ENCODE measurements around the gene IGFBP2. TPM values are rescaled to one million over a fixed set of nuclear protein-coding genes. Genes with fewer than 3 reads are reported as not detected.
A peak's percentile ranks its signal among the peaks of the same experiment; 100 is the strongest.

IGFBP2 gene
- total RNA-seq, 1 donor from 2014 or later = 136 TPM

GRCh38 chr2:216679658-216680024 is 46.4 kb downstream of the IGFBP2 start:
- H3K36me3 ChIP-seq = peaks cover 43% of the 10 kb centered on the region

GRCh38 chr2:216680951-216681629 is 47.9 kb downstream of the IGFBP2 start:
- peak overlapping the region; percentile 92 for H3K27ac ChIP-seq (replicated peaks)
- intact Hi-C loops (cut with micrococcal nuclease) = loop anchor here (5.0 kb wide), 1 partner anchor 831 kb away; no protein-coding TSS in a partner anchor
- no peak for TF ChIP-seq CTCF (IDR thresholded peaks at IDR 0.05; ENCODE audit: borderline replicate concordance)
- H3K27me3 ChIP-seq (ENCODE audit: low read depth) = no peaks in the 10 kb centered on the region
- no peak for DNase-seq
- H3K4me3 ChIP-seq = no peak overlapping the region
- peaks cover 28% of the 10 kb centered on the region for H3K36me3 ChIP-seq
- H3K9me3 ChIP-seq (replicated peaks) = no peaks in the 10 kb centered on the region
- peaks cover 84% of the 10 kb centered on the region for H3K4me1 ChIP-seq

More at GRCh38 chr2:216679658-216680024, 46.4 kb downstream of the IGFBP2 start:
- Histone ChIP-seq H3K27ac (replicated peaks) (peak overlapping the region; percentile 92), H3K9me3 (replicated peaks) (no peaks in the 10 kb centered on the region), H3K27me3 (ENCODE audit: low read depth) (no peaks in the 10 kb centered on the region), H3K4me1 (peaks cover 71% of the 10 kb centered on the region), H3K4me3 (peak overlapping the region; percentile 38)
- no peak for TF ChIP-seq CTCF (IDR thresholded peaks at IDR 0.05; ENCODE audit: borderline replicate concordance)
- peak; percentile 84 for DNase-seq
- intact Hi-C loops (cut with micrococcal nuclease) = loop anchor here (5.0 kb wide), 1 partner anchor 833 kb away; no protein-coding TSS in a partner anchor

- H3K4me1 ChIP-seq = peaks cover 89% of the 10 kb centered on the region
- H3K36me3 ChIP-seq = peaks cover 24% of the 10 kb centered on the region
- intact Hi-C loops (cut with micrococcal nuclease) = loop anchor here (5.0 kb wide), 1 partner anchor 831 kb away; no protein-coding TSS in a partner anchor
- H3K9me3 ChIP-seq (replicated peaks) = no peaks in the 10 kb centered on the region
- no peak for DNase-seq
- no peak overlapping the region for H3K4me3 ChIP-seq
- peak overlapping the region; percentile 92 for H3K27ac ChIP-seq (replicated peaks)
- H3K27me3 ChIP-seq (ENCODE audit: low read depth) = no peaks in the 10 kb centered on the region
- TF ChIP-seq CTCF (IDR thresholded peaks at IDR 0.05; ENCODE audit: borderline replicate concordance) = no peak
These were observed 48.5 kb downstream of the IGFBP2 start for GRCh38 chr2:216681683-216682082.

GRCh38 chr2:216683846-216684245 is 50.6 kb downstream of the IGFBP2 start:
- peaks cover 98% of the 10 kb centered on the region for H3K4me1 ChIP-seq
- no peak for DNase-seq

GRCh38 chr2:216685327-216685875 is 52.2 kb downstream of the IGFBP2 start:
- Histone ChIP-seq H3K9me3 (replicated peaks) (no peaks in the 10 kb centered on the region), H3K27ac (replicated peaks) (peak overlapping the region; percentile 92), H3K4me1 (peaks cover 98% of the 10 kb centered on the region), H3K27me3 (ENCODE audit: low read depth) (peaks cover 4% of the 10 kb centered on the region), H3K36me3 (peaks cover 14% of the 10 kb centered on the region), H3K4me3 (no peak overlapping the region)
- DNase-seq = no peak
- intact Hi-C loops (cut with micrococcal nuclease) = no loop called here
- no peak for TF ChIP-seq CTCF (IDR thresholded peaks at IDR 0.05; ENCODE audit: borderline replicate concordance)

More at GRCh38 chr2:216683846-216684245, 50.6 kb downstream of the IGFBP2 start:
- Histone ChIP-seq H3K4me3 (no peak overlapping the region), H3K36me3 (peaks cover 17% of the 10 kb centered on the region), H3K9me3 (replicated peaks) (no peaks in the 10 kb centered on the region), H3K27ac (replicated peaks) (peak overlapping the region; percentile 92), H3K27me3 (ENCODE audit: low read depth) (no peaks in the 10 kb centered on the region)
- no peak for TF ChIP-seq CTCF (IDR thresholded peaks at IDR 0.05; ENCODE audit: borderline replicate concordance)
- intact Hi-C loops (cut with micrococcal nuclease) = loop anchor here (5.0 kb wide), 1 partner anchor 828 kb away; no protein-coding TSS in a partner anchor
